Neural cell (in vitro differentiated cells): Measurements from ENCODE around the gene RTN4RL1. TPM values are rescaled to one million over a fixed set of nuclear protein-coding genes. Genes with fewer than 3 reads are reported as not detected.

Source experiments
- H2AFZ ChIP-seq: fragments of 200-600, 300-800 bp; sonication (generic), shearing (Covaris generic); 2 replicates; pipeline ENCODE4 v1.6.0; 2014; ENCODE audit warnings: low read depth, mild to moderate bottlenecking, antibody characterized with exemption, low read length, moderate library complexity
- H3F3A ChIP-seq: fragments of 200-600 bp; shearing (Covaris generic); 2 replicates; pipeline ENCODE4 v1.6.1; 2016; ENCODE audit warnings: mild to moderate bottlenecking, moderate library complexity, mixed read lengths, antibody characterized with exemption, low read length; ENCODE audit not compliant: insufficient read depth, poor library complexity, severe bottlenecking
- H3K27ac ChIP-seq: fragments of 200-600, 300-800 bp; sonication (generic), shearing (Covaris generic); 2 replicates; pipeline ENCODE4 v1.5.1; 2014; ENCODE audit warnings: mild to moderate bottlenecking, low read length, moderate library complexity
- H3K27me3 ChIP-seq: fragments of 300-800, 200-600 bp; sonication (generic), shearing (Covaris generic); 2 replicates; pipeline ENCODE4 v1.6.0; 2014; ENCODE audit warnings: mild to moderate bottlenecking, low read depth, low read length, moderate library complexity; ENCODE audit not compliant: insufficient read depth
- H3K36me3 ChIP-seq: fragments of 300-800, 200-600 bp; sonication (generic), shearing (Covaris generic); 2 replicates; pipeline ENCODE4 v1.5.1; 2014; ENCODE audit warnings: mild to moderate bottlenecking, antibody characterized with exemption, low read length, moderate library complexity; ENCODE audit not compliant: insufficient read depth
- H3K4me2 ChIP-seq: fragments of 300-800, 200-600 bp; sonication (generic), shearing (Covaris generic); 2 replicates; pipeline ENCODE4 v1.6.0; 2014; ENCODE audit warnings: mild to moderate bottlenecking, low read length
- H3K4me3 ChIP-seq: fragments of 300-800, 200-600 bp; sonication (generic), shearing (Covaris generic); 2 replicates; pipeline ENCODE4 v1.5.1; 2014; ENCODE audit warnings: mild to moderate bottlenecking, low read length, moderate library complexity
- H3K79me2 ChIP-seq: fragments of 200-600 bp; shearing (Covaris generic); replicated peaks from 2 replicates; pipeline ENCODE4 v1.6.0; 2014; ENCODE audit warnings: mild to moderate bottlenecking, low read length, moderate library complexity; ENCODE audit not compliant: insufficient read depth
- H3K9ac ChIP-seq: fragments of 300-800, 200-600 bp; sonication (generic), shearing (Covaris generic); 2 replicates; pipeline ENCODE4 v1.6.1; 2016; ENCODE audit warnings: mild to moderate bottlenecking, low read length, mixed read lengths
- H3K9me2 ChIP-seq: fragments of 200-600 bp; shearing (Covaris generic); 2 replicates; pipeline ENCODE4 v1.6.1; 2016; ENCODE audit warnings: mild to moderate bottlenecking, low read length, mixed read lengths; ENCODE audit not compliant: insufficient read depth
- H3K9me3 ChIP-seq: fragments of 200-600, 300-800 bp; sonication (generic), shearing (Covaris generic); 2 replicates; pipeline ENCODE4 v1.6.1; 2016; ENCODE audit warnings: mild to moderate bottlenecking, mixed run types, low read length, moderate library complexity, mixed read lengths
- H4K20me1 ChIP-seq: fragments of 200-600 bp; shearing (Covaris generic); 2 replicates; pipeline ENCODE4 v1.6.1; 2016; ENCODE audit warnings: mild to moderate bottlenecking, mixed run types; ENCODE audit not compliant: insufficient read depth
- EP300 ChIP-seq: fragments of 450-650 bp; conservative IDR thresholded peaks from 2 replicates; pipeline ENCODE4 v1.6.1; 2014; ENCODE audit warnings: antibody characterized with exemption, mild to moderate bottlenecking, moderate library complexity; ENCODE audit not compliant: poor library complexity, severe bottlenecking
- EZH2 ChIP-seq: fragments of 200-600, 300-800 bp; shearing (Covaris generic), sonication (generic); IDR thresholded peaks from 2 replicates; pipeline ENCODE4 v1.6.1; 2014; ENCODE audit warnings: antibody characterized with exemption, low read length, borderline replicate concordance, mild to moderate bottlenecking; ENCODE audit not compliant: insufficient read depth, poor library complexity, severe bottlenecking
- MXI1 ChIP-seq: fragments of 450-650 bp; conservative IDR thresholded peaks from 2 replicates; pipeline ENCODE4 v1.6.1; 2014; ENCODE audit warnings: antibody characterized with exemption, mild to moderate bottlenecking; ENCODE audit not compliant: poor library complexity, severe bottlenecking
- RAD21 ChIP-seq: fragments of 450-650 bp; conservative IDR thresholded peaks from 2 replicates; pipeline ENCODE4 v1.6.1; 2014; ENCODE audit warnings: antibody characterized with exemption, mild to moderate bottlenecking, moderate library complexity
- SMC3 ChIP-seq: fragments of 450-650 bp; conservative IDR thresholded peaks from 2 replicates; pipeline ENCODE4 v1.6.1; 2014; ENCODE audit warnings: antibody characterized with exemption, mild to moderate bottlenecking, moderate library complexity; ENCODE audit not compliant: poor library complexity
- TAF1 ChIP-seq: IDR thresholded peaks from 2 replicates; pipeline ENCODE4 v1.6.1; 2012; ENCODE audit warnings: low read depth
- polyA plus RNA-seq: library from polyadenylated mRNA; depleted of rRNA; stranded (reverse); fragments of >200 nt; gene quantifications from 2 replicates; pipeline ENCODE4 v1.2.3, GENCODE V29; 2014
- TF ChIP-seq, protein P1 (sequence below): fragments of 450-650 bp; IDR thresholded peaks from 2 replicates; pipeline ENCODE4 v1.5.1; 2014; ENCODE audit warnings: antibody characterized with exemption, mild to moderate bottlenecking, moderate library complexity; ENCODE audit not compliant: poor library complexity, severe bottlenecking
- TF ChIP-seq, protein P2 (sequence below): IDR thresholded peaks from 2 replicates; pipeline ENCODE4 v1.6.1; 2012; ENCODE audit warnings: borderline replicate concordance

RTN4RL1 gene
- polyA plus RNA-seq, 1 donor from 2014 or later, result 8.1 TPM

DNA sequence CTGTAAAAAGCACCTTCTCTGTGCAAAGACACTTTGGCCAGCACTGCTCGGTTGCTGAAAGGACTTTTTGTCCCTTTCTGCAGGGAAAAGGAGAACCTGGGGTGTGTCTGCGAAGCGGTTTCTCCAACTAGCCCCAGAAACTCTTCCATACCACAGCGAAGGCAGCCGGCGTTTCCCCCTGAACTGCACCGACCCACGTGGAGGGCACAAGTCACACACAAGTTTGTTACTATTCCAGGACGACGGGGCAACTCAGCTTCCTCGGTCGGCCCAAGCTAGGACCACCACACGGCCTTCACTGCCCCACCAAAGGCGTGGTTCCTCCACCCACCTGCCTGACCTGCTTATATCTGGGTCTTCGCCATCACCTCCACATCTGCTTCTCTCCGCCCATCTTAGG lies 1.9 kb downstream of the RTN4RL1 start:
- H3K27ac ChIP-seq, result peak overlapping the region; percentile 34
- H3K9me2 ChIP-seq, result no peaks in the 10 kb centered on the region
- no peaks in the 10 kb centered on the region for H3K36me3 ChIP-seq
- no peak for TF ChIP-seq MXI1
- H3K79me2 ChIP-seq, result no peaks in the 10 kb centered on the region
- peak overlapping the region; percentile 2 for H3K4me2 ChIP-seq
- no peaks in the 10 kb centered on the region for H3K9me3 ChIP-seq
- peak overlapping the region; percentile 51 for H3K9ac ChIP-seq
- H3K4me3 ChIP-seq, result peak overlapping the region; percentile 90
- H3F3A ChIP-seq, result no peaks in the 10 kb centered on the region
- H2AFZ ChIP-seq, result no peak overlapping the region
- H4K20me1 ChIP-seq, result no peaks in the 10 kb centered on the region
- H3K27me3 ChIP-seq, result peaks cover 24% of the 10 kb centered on the region

DNA sequence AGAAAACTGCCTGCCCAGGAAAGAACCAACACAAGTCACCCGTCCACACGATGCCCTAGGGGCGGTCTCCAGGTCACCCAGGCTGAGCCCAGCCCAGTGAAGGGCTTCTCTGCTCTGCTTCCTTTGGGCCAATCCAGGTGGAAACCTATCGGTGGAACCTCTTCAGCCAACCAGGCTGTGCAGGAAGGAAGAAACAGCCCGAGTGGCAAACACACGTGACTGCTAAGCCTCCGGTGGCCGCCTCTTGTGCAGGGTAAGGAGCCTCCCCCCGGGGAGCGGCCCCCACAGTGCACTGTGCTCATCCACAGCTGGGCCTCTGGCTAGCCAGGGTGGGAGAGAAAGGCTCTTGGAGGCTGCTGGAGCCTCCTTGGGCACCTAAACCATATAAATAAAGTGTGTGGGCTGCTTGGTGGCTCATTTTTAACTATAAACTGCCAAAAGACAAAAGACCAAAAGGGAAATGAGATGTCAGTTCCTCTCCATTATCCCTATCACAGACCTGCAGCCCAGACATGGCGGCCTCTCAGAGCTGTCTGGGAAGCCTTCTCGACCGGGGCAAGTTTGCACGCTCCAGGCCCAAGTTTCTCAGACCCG lies 2.4 kb downstream of the RTN4RL1 start:
- peaks cover 24% of the 10 kb centered on the region for H3K27me3 ChIP-seq

DNA sequence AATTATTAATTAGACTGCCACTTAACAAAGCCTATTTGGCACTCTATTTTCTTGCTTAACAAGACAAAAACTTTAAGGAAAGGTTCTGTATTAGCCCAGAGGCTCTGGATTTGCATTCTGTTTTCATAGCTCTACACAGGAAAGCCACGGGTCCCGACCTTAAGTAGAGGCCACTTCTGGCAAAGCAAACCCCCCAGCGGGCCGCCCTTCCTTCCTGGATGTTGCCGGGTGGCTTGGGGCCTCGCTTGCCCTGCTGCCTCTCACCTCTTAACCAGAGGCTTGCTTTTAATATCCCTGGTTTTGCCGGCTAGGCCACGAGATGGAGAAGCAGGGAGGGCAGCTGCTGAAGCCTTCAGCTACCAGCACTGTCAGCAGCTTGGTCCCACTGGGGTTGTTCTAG lies 4.4 kb downstream of the RTN4RL1 start:
- no peak overlapping the region for H3K9ac ChIP-seq
- H3K9me3 ChIP-seq, result no peaks in the 10 kb centered on the region
- no peak overlapping the region for H3K4me3 ChIP-seq
- no peak overlapping the region for H3K4me2 ChIP-seq
- no peaks in the 10 kb centered on the region for H3K36me3 ChIP-seq
- no peaks in the 10 kb centered on the region for H3K9me2 ChIP-seq
- no peak for TF ChIP-seq TAF1
- TF ChIP-seq, protein P1, sequence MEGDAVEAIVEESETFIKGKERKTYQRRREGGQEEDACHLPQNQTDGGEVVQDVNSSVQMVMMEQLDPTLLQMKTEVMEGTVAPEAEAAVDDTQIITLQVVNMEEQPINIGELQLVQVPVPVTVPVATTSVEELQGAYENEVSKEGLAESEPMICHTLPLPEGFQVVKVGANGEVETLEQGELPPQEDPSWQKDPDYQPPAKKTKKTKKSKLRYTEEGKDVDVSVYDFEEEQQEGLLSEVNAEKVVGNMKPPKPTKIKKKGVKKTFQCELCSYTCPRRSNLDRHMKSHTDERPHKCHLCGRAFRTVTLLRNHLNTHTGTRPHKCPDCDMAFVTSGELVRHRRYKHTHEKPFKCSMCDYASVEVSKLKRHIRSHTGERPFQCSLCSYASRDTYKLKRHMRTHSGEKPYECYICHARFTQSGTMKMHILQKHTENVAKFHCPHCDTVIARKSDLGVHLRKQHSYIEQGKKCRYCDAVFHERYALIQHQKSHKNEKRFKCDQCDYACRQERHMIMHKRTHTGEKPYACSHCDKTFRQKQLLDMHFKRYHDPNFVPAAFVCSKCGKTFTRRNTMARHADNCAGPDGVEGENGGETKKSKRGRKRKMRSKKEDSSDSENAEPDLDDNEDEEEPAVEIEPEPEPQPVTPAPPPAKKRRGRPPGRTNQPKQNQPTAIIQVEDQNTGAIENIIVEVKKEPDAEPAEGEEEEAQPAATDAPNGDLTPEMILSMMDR, result no peak
- TF ChIP-seq EZH2, result no peak
- TF ChIP-seq EP300, result no peak
- TF ChIP-seq, protein P2, sequence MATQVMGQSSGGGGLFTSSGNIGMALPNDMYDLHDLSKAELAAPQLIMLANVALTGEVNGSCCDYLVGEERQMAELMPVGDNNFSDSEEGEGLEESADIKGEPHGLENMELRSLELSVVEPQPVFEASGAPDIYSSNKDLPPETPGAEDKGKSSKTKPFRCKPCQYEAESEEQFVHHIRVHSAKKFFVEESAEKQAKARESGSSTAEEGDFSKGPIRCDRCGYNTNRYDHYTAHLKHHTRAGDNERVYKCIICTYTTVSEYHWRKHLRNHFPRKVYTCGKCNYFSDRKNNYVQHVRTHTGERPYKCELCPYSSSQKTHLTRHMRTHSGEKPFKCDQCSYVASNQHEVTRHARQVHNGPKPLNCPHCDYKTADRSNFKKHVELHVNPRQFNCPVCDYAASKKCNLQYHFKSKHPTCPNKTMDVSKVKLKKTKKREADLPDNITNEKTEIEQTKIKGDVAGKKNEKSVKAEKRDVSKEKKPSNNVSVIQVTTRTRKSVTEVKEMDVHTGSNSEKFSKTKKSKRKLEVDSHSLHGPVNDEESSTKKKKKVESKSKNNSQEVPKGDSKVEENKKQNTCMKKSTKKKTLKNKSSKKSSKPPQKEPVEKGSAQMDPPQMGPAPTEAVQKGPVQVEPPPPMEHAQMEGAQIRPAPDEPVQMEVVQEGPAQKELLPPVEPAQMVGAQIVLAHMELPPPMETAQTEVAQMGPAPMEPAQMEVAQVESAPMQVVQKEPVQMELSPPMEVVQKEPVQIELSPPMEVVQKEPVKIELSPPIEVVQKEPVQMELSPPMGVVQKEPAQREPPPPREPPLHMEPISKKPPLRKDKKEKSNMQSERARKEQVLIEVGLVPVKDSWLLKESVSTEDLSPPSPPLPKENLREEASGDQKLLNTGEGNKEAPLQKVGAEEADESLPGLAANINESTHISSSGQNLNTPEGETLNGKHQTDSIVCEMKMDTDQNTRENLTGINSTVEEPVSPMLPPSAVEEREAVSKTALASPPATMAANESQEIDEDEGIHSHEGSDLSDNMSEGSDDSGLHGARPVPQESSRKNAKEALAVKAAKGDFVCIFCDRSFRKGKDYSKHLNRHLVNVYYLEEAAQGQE, result no peak
- no peak for TF ChIP-seq SMC3
- no peak for TF ChIP-seq RAD21
- H4K20me1 ChIP-seq, result no peaks in the 10 kb centered on the region
- H2AFZ ChIP-seq, result no peak overlapping the region
- peaks cover 16% of the 10 kb centered on the region for H3K27me3 ChIP-seq
- no peaks in the 10 kb centered on the region for H3K79me2 ChIP-seq
- H3K27ac ChIP-seq, result no peak overlapping the region
- H3F3A ChIP-seq, result no peaks in the 10 kb centered on the region

More for the DNA sequence above, 2.4 kb downstream of the RTN4RL1 start:
- Histone ChIP-seq H3K9ac (peak overlapping the region; percentile 51), H2AFZ (no peak overlapping the region), H3K4me3 (peak overlapping the region; percentile 90), H3K36me3 (no peaks in the 10 kb centered on the region), H3K27ac (peak overlapping the region; percentile 34), H3F3A (no peaks in the 10 kb centered on the region), H3K9me2 (no peaks in the 10 kb centered on the region), H3K9me3 (no peaks in the 10 kb centered on the region), H4K20me1 (no peaks in the 10 kb centered on the region), H3K79me2 (no peaks in the 10 kb centered on the region), H3K4me2 (peak overlapping the region; percentile 2)
- TF ChIP-seq EP300, result no peak
- no peak for TF ChIP-seq SMC3
- TF ChIP-seq, protein P1, result no peak
- no peak for TF ChIP-seq MXI1
- no peak for TF ChIP-seq TAF1
